ENCODE results near the gene DLG2.

DLG2 gene

DNA sequence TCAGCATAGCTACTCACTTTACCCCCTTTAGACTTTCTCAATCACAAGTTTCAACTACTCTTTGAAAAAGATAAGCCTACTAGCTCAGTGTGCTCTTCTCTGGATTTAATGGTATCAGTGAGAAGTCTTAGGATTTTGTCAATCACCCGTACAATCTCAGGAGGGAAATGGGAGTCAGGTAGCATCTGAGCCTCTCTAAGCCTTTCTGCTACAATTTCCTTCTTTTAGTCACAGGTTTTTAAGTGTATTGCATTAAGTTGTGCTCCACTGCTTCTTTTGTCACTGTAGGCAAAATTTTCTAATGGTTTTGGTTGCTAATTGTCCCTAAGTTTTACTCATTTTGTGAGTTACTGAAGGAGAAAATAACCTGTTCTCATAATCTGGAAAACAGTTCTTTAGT, 1582.4 kb downstream of the DLG2 start:
- no peaks in the 10 kb centered on the region for H3K27me3 ChIP-seq (ENCODE audit: control insufficient read depth, low read length)
- no peaks in the 10 kb centered on the region for H3K9me3 ChIP-seq (ENCODE audit: control insufficient read depth, insufficient read depth, low read length)
- no peaks in the 10 kb centered on the region for H3K4me1 ChIP-seq (ENCODE audit: control insufficient read depth, low read length)
- H4K20me1 ChIP-seq (ENCODE audit: control insufficient read depth, insufficient read depth, low read depth, low read length): no peaks in the 10 kb centered on the region
- H3K4me2 ChIP-seq (ENCODE audit: low read length): no peak overlapping the region
- TF ChIP-seq EZH2phosphoT487 (IDR thresholded peaks at IDR 0.05; ENCODE audit: borderline replicate concordance, low read length): no peak
- TF ChIP-seq CTCF (IDR thresholded peaks at IDR 0.05; ENCODE audit: low read depth, low read length, poor library complexity, severe bottlenecking): no peak
- H3K27ac ChIP-seq (ENCODE audit: low read depth, low read length): no peak overlapping the region
- H3K79me2 ChIP-seq (ENCODE audit: control insufficient read depth, low read length): no peaks in the 10 kb centered on the region
- H3F3A ChIP-seq (ENCODE audit: control insufficient read depth, insufficient read depth): no peaks in the 10 kb centered on the region
- H3K4me3 ChIP-seq (ENCODE audit: low read length): no peak overlapping the region
- H3K9me2 ChIP-seq (replicated peaks; ENCODE audit: control insufficient read depth, low read length): no peaks in the 10 kb centered on the region
- no peaks in the 10 kb centered on the region for H3K36me3 ChIP-seq (ENCODE audit: control insufficient read depth, low read length)

DNA sequence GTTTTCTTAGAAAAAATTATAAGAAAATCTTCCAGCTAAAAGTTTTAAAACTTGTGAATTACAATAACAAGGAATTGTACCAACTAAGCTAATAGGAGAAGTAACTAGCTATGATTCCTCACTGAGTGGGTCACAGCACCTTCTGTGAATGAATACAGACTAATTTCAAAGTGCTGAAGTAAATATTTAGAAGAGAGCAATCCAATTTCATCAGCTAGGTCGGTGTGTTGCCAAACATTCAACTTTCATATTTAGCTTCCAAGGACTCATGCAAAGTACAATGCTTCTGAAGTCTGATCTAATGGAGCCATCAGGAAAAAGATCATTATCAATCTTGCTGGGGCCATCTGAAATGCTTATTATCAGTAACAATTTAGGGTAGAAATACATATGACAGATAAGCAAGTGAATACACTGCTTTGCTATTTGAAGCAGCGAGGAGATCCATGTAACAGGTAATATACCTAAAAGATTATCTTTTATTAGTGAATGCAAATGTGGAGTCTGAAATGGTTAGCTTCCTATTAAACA, 1590.4 kb downstream of the DLG2 start:
- Histone ChIP-seq H3K9me2 (replicated peaks; ENCODE audit: control insufficient read depth, low read length) (no peaks in the 10 kb centered on the region), H3K9me3 (ENCODE audit: control insufficient read depth, insufficient read depth, low read length) (no peaks in the 10 kb centered on the region), H3K36me3 (ENCODE audit: control insufficient read depth, low read length) (no peaks in the 10 kb centered on the region), H4K20me1 (ENCODE audit: control insufficient read depth, insufficient read depth, low read depth, low read length) (no peaks in the 10 kb centered on the region), H3K4me2 (ENCODE audit: low read length) (no peak overlapping the region), H3K27ac (ENCODE audit: low read depth, low read length) (no peak overlapping the region), H3K79me2 (ENCODE audit: control insufficient read depth, low read length) (no peaks in the 10 kb centered on the region), H3K4me1 (ENCODE audit: control insufficient read depth, low read length) (no peaks in the 10 kb centered on the region), H3K27me3 (ENCODE audit: control insufficient read depth, low read length) (no peaks in the 10 kb centered on the region), H3F3A (ENCODE audit: control insufficient read depth, insufficient read depth) (no peaks in the 10 kb centered on the region), H3K4me3 (ENCODE audit: low read length) (no peak overlapping the region)
- TF ChIP-seq EZH2phosphoT487 (IDR thresholded peaks at IDR 0.05; ENCODE audit: borderline replicate concordance, low read length) (no peak), CTCF (IDR thresholded peaks at IDR 0.05; ENCODE audit: low read depth, low read length, poor library complexity, severe bottlenecking) (no peak)

DNA sequence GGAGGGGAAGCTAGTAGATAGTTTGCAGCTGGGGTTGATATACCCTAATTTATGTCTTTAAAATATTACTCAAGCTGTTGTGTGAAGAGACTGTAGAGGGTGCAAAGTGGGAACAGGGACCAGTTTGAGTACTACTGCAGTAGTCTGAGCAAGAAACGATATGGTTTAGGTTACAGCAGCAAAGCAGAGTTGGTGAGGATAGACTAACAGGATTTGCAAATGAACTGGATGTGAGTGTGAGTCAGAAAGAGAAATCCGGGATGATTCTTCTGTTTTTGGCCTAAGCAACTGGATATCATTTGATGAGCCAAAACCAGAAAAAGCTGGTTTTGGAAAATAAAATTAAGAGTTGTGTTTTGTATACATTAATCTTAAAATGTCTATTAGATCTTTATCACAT, 1591.5 kb downstream of the DLG2 start:
- Histone ChIP-seq H3K9me2 (replicated peaks; ENCODE audit: control insufficient read depth, low read length) (no peaks in the 10 kb centered on the region), H3K9me3 (ENCODE audit: control insufficient read depth, insufficient read depth, low read length) (no peaks in the 10 kb centered on the region), H3K27me3 (ENCODE audit: control insufficient read depth, low read length) (no peaks in the 10 kb centered on the region), H3K4me2 (ENCODE audit: low read length) (no peak overlapping the region), H3F3A (ENCODE audit: control insufficient read depth, insufficient read depth) (no peaks in the 10 kb centered on the region), H3K36me3 (ENCODE audit: control insufficient read depth, low read length) (no peaks in the 10 kb centered on the region), H3K27ac (ENCODE audit: low read depth, low read length) (no peak overlapping the region), H3K4me1 (ENCODE audit: control insufficient read depth, low read length) (no peaks in the 10 kb centered on the region), H4K20me1 (ENCODE audit: control insufficient read depth, insufficient read depth, low read depth, low read length) (no peaks in the 10 kb centered on the region), H3K79me2 (ENCODE audit: control insufficient read depth, low read length) (no peaks in the 10 kb centered on the region), H3K4me3 (ENCODE audit: low read length) (no peak overlapping the region)
- TF ChIP-seq EZH2phosphoT487 (IDR thresholded peaks at IDR 0.05; ENCODE audit: borderline replicate concordance, low read length): no peak
- TF ChIP-seq CTCF (IDR thresholded peaks at IDR 0.05; ENCODE audit: low read depth, low read length, poor library complexity, severe bottlenecking): no peak

All from DOHH2 (cell line).